Measurements from ENCODE around the gene SEC16B. TPM values are rescaled to one million over a fixed set of nuclear protein-coding genes. Genes with fewer than 3 reads are reported as not detected.
A peak's percentile ranks its signal among the peaks of the same experiment; 100 is the strongest.

SEC16B gene
- total and polyA plus RNA-seq, 4 donors: 2.5 to 3.9 (median 3.3) TPM

GRCh38 chr1:177935638-177936415, 34.0 kb downstream of the SEC16B start:
- no peak for DNase-seq (ENCODE audit: low read depth in 4 of 6, low spot score in 6 of 6)
- Histone ChIP-seq H3K4me3 (ENCODE audit: low read depth, low read length) (no peak overlapping the region), H3K27ac (ENCODE audit: low read depth, low read length) (no peak overlapping the region), H3K9me3 (ENCODE audit: control insufficient read depth, insufficient read depth, low read length) (no peaks in the 10 kb centered on the region), H3K4me1 (ENCODE audit: control insufficient read depth, insufficient read depth, low read length) (no peaks in the 10 kb centered on the region), H3K27me3 (ENCODE audit: control insufficient read depth, insufficient read depth, low read length) (no peaks in the 10 kb centered on the region), H3K36me3 (ENCODE audit: control insufficient read depth, insufficient read depth, low read length) (peaks cover 14% of the 10 kb centered on the region)
- 94% methylated on average over 2 of the region's 8 CpGs for WGBS (ENCODE audit: insufficient coverage)

GRCh38 chr1:177934927-177935326, 34.9 kb downstream of the SEC16B start:
- Histone ChIP-seq H3K4me1 (ENCODE audit: control insufficient read depth, insufficient read depth, low read length) (no peaks in the 10 kb centered on the region), H3K27me3 (ENCODE audit: control insufficient read depth, insufficient read depth, low read length) (no peaks in the 10 kb centered on the region), H3K4me3 (ENCODE audit: low read depth, low read length) (no peak overlapping the region), H3K36me3 (ENCODE audit: control insufficient read depth, insufficient read depth, low read length) (peaks cover 14% of the 10 kb centered on the region), H3K27ac (ENCODE audit: low read depth, low read length) (no peak overlapping the region), H3K9me3 (ENCODE audit: control insufficient read depth, insufficient read depth, low read length) (no peaks in the 10 kb centered on the region)
- WGBS (ENCODE audit: insufficient coverage): 100% methylated on average over 3 of the region's 3 CpGs
- no peak for DNase-seq (ENCODE audit: low read depth in 4 of 6, low spot score in 6 of 6)

DNA sequence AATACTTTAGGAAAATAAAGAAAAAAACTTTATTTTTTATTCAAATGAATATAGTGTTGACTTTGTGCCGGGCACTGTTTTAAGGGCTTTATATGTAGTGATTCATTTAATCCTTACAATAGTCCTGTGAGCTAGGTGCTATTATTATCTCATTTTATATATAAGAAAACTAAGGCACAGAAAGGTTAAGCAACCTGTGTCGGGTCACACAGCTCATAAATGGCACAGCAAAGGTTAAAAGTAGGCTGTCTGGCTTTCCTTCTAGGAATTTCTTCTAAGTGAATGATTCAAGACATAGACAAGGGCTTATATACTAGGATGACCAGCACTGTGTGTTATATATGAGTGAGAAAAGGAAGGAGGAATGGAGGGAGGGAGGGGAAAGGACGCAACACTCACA, 35.4 kb downstream of the SEC16B start:
- Histone ChIP-seq H3K4me1 (ENCODE audit: control insufficient read depth, insufficient read depth, low read length) (no peaks in the 10 kb centered on the region), H3K36me3 (ENCODE audit: control insufficient read depth, insufficient read depth, low read length) (peaks cover 14% of the 10 kb centered on the region), H3K9me3 (ENCODE audit: control insufficient read depth, insufficient read depth, low read length) (no peaks in the 10 kb centered on the region), H3K4me3 (ENCODE audit: low read depth, low read length) (no peak overlapping the region), H3K27me3 (ENCODE audit: control insufficient read depth, insufficient read depth, low read length) (no peaks in the 10 kb centered on the region), H3K27ac (ENCODE audit: low read depth, low read length) (no peak overlapping the region)
- no CpG with 5 or more reads among the region's 3 CpGs for WGBS (ENCODE audit: insufficient coverage)
- DNase-seq (ENCODE audit: low read depth in 4 of 6, low spot score in 6 of 6): no peak

GRCh38 chr1:177933881-177934280, 36.0 kb downstream of the SEC16B start:
- H3K27ac ChIP-seq (ENCODE audit: low read depth, low read length): no peak overlapping the region
- WGBS (ENCODE audit: insufficient coverage): no CpG with 5 or more reads among the region's 1 CpG
- H3K36me3 ChIP-seq (ENCODE audit: control insufficient read depth, insufficient read depth, low read length): peaks cover 13% of the 10 kb centered on the region
- no peak overlapping the region for H3K4me3 ChIP-seq (ENCODE audit: low read depth, low read length)
- no peaks in the 10 kb centered on the region for H3K9me3 ChIP-seq (ENCODE audit: control insufficient read depth, insufficient read depth, low read length)
- no peaks in the 10 kb centered on the region for H3K4me1 ChIP-seq (ENCODE audit: control insufficient read depth, insufficient read depth, low read length)
- no peak for DNase-seq (ENCODE audit: low read depth in 4 of 6, low spot score in 6 of 6)
- H3K27me3 ChIP-seq (ENCODE audit: control insufficient read depth, insufficient read depth, low read length): no peaks in the 10 kb centered on the region

DNA sequence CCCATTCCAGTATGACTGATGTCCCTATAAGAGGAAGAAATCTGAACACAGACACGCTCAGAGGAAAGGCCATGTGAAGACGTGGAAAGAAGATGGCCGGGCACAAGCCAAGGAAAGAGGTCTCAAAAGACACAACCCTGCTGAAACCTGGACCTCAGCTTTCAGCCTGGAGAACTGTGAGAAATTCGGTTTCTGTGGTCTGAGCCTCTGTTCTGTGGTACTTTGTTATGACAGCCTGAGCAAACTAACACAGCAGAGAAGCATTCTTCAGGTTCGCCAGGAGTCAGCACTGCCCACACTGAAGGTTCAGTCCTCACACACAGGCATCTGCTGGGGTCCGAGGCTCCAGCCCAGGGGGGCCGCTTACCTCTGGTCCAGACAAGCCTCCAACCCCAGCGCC, 37.7 kb downstream of the SEC16B start:
- Histone ChIP-seq H3K36me3 (ENCODE audit: control insufficient read depth, insufficient read depth, low read length) (peaks cover 9% of the 10 kb centered on the region), H3K27ac (ENCODE audit: low read depth, low read length) (no peak overlapping the region), H3K4me1 (ENCODE audit: control insufficient read depth, insufficient read depth, low read length) (no peaks in the 10 kb centered on the region), H3K27me3 (ENCODE audit: control insufficient read depth, insufficient read depth, low read length) (no peaks in the 10 kb centered on the region), H3K9me3 (ENCODE audit: control insufficient read depth, insufficient read depth, low read length) (no peaks in the 10 kb centered on the region), H3K4me3 (ENCODE audit: low read depth, low read length) (no peak overlapping the region)
- DNase-seq (ENCODE audit: low read depth in 4 of 6, low spot score in 6 of 6): no peak
- 95% methylated on average over 7 of the region's 8 CpGs for WGBS (ENCODE audit: insufficient coverage)

DNA sequence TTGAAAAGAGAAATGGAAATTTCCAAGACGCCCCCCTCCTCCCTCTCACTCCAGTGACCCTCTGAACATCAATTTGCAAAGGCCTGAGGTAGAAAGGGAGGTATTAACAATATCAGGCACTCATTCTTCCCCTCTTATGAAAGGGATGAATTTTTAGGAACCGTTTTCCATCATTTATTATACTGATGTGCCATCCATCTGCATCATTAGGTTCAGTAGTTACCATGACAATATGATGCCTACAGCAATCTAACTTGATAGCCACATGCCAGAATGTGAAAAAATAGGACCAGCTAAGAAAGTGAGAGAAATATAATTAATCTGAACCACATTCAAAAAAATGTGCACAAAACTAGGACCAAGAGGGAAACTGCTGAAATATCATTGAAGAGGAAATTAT, 40.9 kb downstream of the SEC16B start:
- Histone ChIP-seq H3K4me1 (ENCODE audit: control insufficient read depth, insufficient read depth, low read length) (no peaks in the 10 kb centered on the region), H3K27me3 (ENCODE audit: control insufficient read depth, insufficient read depth, low read length) (no peaks in the 10 kb centered on the region), H3K27ac (ENCODE audit: low read depth, low read length) (no peak overlapping the region), H3K36me3 (ENCODE audit: control insufficient read depth, insufficient read depth, low read length) (peaks cover 3% of the 10 kb centered on the region), H3K4me3 (ENCODE audit: low read depth, low read length) (no peak overlapping the region), H3K9me3 (ENCODE audit: control insufficient read depth, insufficient read depth, low read length) (no peaks in the 10 kb centered on the region)
- peak in 1 of 6 donors; percentile 41 for DNase-seq (ENCODE audit: low read depth in 4 of 6, low spot score in 6 of 6)
- no CpG with 5 or more reads among the region's 2 CpGs for WGBS (ENCODE audit: insufficient coverage)

DNA sequence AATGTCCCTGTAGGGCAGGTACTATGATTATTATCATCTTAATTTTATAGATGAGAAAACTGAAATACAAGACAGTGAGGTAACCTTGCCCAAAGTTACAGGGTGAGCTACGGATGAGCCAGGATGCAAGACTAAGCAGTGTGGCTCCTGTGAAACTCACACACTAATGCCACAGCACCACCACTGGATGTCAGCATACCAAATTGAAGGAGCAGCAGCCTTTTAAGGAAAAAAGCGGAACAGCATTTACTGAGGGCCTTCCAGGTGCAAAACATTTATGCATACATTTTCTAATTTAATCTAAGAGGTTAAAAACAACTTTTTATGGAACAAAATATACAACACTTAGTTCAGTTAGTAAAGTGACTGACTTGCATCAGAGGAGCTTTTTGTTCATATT, 41.7 kb downstream of the SEC16B start:
- Histone ChIP-seq H3K9me3 (ENCODE audit: control insufficient read depth, insufficient read depth, low read length) (no peaks in the 10 kb centered on the region), H3K4me1 (ENCODE audit: control insufficient read depth, insufficient read depth, low read length) (no peaks in the 10 kb centered on the region), H3K36me3 (ENCODE audit: control insufficient read depth, insufficient read depth, low read length) (peaks cover 3% of the 10 kb centered on the region), H3K27ac (ENCODE audit: low read depth, low read length) (no peak overlapping the region), H3K4me3 (ENCODE audit: low read depth, low read length) (no peak overlapping the region), H3K27me3 (ENCODE audit: control insufficient read depth, insufficient read depth, low read length) (no peaks in the 10 kb centered on the region)
- WGBS (ENCODE audit: insufficient coverage): 75% methylated on average over 1 of the region's 2 CpGs
- DNase-seq (ENCODE audit: low read depth in 4 of 6, low spot score in 6 of 6): peak in 2 of 6 donors; percentile 25 to 75

DNA sequence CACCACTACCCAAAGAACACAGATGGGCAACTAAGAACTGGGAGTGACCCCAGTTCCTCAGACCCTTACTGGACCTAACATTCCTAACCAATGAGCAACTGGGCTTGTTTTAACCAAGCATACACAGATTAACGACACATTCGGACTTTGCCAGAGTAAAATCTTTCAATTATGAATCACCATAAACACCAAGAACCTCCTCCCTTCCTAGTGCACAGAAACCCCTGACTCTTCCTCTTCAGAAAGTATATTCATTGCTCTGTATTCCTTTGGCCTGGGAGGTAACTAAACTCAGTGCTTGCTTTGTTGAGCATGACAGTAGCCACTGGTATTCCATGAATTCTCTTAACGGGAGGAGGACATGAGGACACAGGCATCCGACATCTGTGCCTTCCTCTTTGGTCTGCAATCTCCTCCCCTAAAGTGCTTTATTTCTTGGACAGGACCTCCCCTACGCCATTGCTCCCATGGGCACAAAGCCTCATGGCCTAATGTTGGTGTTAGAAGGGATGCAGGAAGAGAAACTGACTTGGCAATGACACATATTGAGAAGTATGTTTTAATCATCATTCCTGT, 42.7 kb downstream of the SEC16B start:
- Histone ChIP-seq H3K9me3 (ENCODE audit: control insufficient read depth, insufficient read depth, low read length) (no peaks in the 10 kb centered on the region), H3K4me1 (ENCODE audit: control insufficient read depth, insufficient read depth, low read length) (no peaks in the 10 kb centered on the region), H3K27me3 (ENCODE audit: control insufficient read depth, insufficient read depth, low read length) (no peaks in the 10 kb centered on the region), H3K4me3 (ENCODE audit: low read depth, low read length) (no peak overlapping the region), H3K27ac (ENCODE audit: low read depth, low read length) (no peak overlapping the region), H3K36me3 (ENCODE audit: control insufficient read depth, insufficient read depth, low read length) (no peaks in the 10 kb centered on the region)
- no peak for DNase-seq (ENCODE audit: low read depth in 4 of 6, low spot score in 6 of 6)
- WGBS (ENCODE audit: insufficient coverage): 84% methylated on average over 3 of the region's 5 CpGs

DNA sequence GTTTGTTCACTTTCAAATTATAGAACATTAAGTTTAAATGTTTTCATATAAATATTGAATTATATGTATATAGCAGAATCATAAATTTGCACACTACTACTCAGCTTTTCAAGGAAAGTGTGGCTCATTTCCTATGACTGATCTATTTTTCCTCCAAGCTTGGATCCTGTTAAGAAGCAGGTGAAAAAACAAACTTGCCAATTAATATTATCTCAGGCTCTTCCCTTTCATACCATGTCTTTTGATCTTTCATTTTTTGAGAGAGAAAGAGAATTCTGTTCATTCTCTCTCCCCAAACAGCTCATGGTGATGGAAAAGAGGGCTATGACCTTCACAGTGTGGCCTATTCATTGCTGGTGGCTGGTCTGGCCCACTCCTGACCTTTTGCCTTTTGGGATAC, 43.7 kb downstream of the SEC16B start:
- no peaks in the 10 kb centered on the region for H3K9me3 ChIP-seq (ENCODE audit: control insufficient read depth, insufficient read depth, low read length)
- DNase-seq (ENCODE audit: low read depth in 4 of 6, low spot score in 6 of 6): no peak
- no peaks in the 10 kb centered on the region for H3K27me3 ChIP-seq (ENCODE audit: control insufficient read depth, insufficient read depth, low read length)
- H3K27ac ChIP-seq (ENCODE audit: low read depth, low read length): no peak overlapping the region
- H3K4me3 ChIP-seq (ENCODE audit: low read depth, low read length): no peak overlapping the region
- H3K4me1 ChIP-seq (ENCODE audit: control insufficient read depth, insufficient read depth, low read length): no peaks in the 10 kb centered on the region
- H3K36me3 ChIP-seq (ENCODE audit: control insufficient read depth, insufficient read depth, low read length): no peaks in the 10 kb centered on the region

DNA sequence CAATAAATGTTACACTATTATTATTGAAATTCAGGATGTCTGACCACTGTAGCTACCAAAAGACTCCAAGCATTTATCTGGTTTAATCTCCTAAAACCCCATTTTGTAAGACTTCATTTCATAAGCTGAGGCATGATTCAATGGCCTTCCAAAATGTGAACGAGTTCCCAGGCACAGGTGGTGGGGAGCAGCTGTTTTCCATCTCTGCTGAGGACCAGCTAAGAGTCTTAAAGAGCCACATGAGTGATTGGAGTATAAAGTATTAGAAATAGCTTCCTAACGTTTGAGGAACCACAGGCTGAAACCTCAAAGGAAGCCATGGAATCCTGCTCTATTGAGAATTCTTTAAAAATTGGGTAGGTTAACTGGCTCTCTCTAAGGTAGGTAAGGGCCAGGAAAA, 44.9 kb downstream of the SEC16B start:
- Histone ChIP-seq H3K27me3 (ENCODE audit: control insufficient read depth, insufficient read depth, low read length) (no peaks in the 10 kb centered on the region), H3K27ac (ENCODE audit: low read depth, low read length) (no peak overlapping the region), H3K4me1 (ENCODE audit: control insufficient read depth, insufficient read depth, low read length) (no peaks in the 10 kb centered on the region), H3K4me3 (ENCODE audit: low read depth, low read length) (no peak overlapping the region), H3K9me3 (ENCODE audit: control insufficient read depth, insufficient read depth, low read length) (no peaks in the 10 kb centered on the region), H3K36me3 (ENCODE audit: control insufficient read depth, insufficient read depth, low read length) (no peaks in the 10 kb centered on the region)
- no peak for DNase-seq (ENCODE audit: low read depth in 4 of 6, low spot score in 6 of 6)
- 33% methylated on average over 1 of the region's 2 CpGs for WGBS (ENCODE audit: insufficient coverage)

Data from spinal cord (tissue), 10 donors.